22Rv1 (cell line): ENCODE data around the gene SMPDL3A.

Source experiments
- CTCF ChIP-seq: fragments of 450-650 bp; IDR thresholded peaks from 2 replicates; pipeline ENCODE4 v1.5.1; 2017; ENCODE audit warnings: mild to moderate bottlenecking
- ZFX ChIP-seq: fragments of 450-650 bp; IDR thresholded peaks from 2 replicates; pipeline ENCODE4 v1.6.1; 2017; ENCODE audit warnings: antibody characterized with exemption, borderline replicate concordance

GRCh38 chr6:122783401-122783800, 5.7 kb upstream of the SMPDL3A start:
- TF ChIP-seq CTCF = no peak
- TF ChIP-seq ZFX = no peak
